Measurements from ENCODE around the gene BTBD9.

BTBD9 gene

DNA sequence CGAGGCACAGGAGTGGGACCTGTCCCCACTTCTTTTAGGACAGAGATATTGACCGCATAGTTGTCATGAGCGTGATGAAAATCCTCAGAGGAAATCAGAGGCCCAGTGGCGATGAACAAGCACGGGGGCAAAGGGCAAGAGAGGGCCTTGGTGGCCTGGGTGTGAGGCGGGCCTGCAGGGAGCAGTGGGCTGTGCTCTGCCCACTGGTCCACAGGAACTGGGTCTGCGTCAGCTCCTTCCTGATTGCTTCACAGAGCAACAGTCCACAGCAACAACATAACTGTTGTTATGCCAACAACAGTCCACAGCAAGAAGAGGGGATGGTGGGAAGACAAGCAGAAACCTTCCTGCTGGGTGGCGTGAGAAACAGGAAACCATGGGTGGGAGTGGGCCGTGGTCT lies 484.6 kb downstream of the BTBD9 start:
- no peak for DNase-seq

DNA sequence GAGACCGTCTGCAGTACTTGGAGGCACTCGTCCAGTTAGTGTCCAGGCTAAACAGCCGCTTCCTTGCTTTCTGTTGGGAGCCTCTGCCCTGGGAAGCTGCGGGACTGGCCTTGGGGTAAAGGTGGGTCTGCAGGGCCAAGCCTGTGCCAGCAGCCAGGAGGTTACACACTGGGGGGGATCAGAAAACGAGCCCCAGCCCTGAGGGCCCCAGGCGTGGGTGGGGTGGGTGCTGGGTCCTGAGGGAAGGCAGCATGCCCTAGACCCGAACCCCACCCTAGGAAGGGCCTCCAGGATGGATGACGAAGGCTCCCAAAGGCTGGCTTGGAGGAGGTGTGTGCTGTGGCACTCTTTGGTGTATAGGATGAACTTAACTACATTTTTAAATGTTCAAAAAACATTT lies 485.0 kb downstream of the BTBD9 start:
- DNase-seq: no peak

DNA sequence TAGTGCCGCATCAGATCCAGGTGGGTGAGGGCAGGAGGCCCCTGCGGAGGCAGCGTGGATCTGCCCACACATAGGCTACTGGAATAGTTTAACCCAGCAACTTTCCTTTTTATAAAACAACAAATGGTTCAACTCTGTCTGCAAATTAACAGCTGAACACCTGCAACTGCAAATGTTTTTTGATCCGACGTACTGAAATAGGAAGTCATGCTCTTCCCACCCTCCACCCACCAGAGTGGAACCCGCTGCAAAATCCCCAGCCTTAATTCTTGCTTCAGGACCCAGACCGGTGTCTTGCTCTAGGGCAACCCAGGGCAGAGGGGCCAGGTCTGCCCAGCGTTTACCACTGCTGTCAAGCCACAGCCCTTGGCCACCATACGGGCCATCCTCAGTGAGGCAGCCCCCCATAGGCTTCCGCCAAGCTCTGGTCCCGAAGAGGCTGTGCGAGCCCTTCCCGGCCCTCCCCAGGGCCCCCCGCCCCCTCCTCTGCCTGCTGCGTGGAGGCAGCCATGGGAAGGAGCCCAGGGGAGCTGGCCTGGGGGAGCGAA lies 485.9 kb downstream of the BTBD9 start:
- DNase-seq: no peak

DNA sequence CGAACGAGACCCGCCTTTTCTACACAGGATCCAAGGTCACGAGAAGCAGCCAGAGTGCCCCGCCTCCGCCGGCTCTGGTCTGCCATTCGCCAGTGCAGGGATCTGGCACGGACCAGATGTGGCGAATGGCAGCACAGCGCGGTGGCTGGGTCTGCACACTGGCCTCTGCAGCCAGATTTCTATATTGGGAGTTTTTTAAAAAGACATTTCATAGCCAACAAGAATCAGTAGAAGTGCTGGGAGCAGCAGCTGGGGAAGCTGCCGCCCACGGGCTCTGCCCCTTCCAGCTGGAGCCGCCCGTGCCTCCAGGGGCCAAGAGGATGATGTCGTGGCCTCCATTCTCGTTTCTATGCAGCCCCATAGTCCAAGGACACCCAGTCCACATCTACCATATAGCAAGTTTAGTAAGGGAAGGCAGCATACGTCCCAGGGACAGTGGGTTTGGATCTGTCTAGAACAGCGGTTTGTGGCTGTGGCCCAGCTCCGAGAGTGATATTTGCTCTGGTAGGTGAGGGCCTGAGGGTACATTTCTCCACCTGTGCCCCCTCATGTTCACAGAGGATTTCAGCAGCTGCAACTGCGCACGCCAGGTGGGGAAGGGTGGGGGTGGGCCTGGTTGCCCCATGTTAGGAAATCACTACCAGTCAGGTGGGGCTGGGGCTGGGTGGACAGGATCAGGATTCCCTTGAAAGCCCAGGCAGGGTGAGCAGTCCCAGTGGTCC lies 486.5 kb downstream of the BTBD9 start:
- DNase-seq: no peak

DNA sequence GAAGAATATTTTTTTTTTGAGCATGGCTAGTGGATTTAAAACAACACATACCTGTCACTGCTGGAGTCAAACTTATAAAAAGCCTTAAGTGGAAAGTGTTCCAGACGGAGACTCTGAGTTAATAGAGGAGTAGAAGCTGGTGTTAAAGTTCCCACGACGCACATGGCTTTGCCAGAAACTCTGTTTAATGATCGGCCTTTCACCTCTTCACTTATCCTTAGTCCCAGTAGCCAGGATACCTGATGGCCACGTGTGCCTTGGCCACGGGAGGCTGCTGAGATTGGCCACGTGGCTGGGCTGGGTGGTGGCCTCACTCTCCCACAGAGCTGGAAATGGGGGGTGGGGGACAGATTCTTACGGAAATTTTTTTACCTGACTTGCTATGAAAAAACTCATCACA lies 487.1 kb downstream of the BTBD9 start:
- DNase-seq: no peak

DNA sequence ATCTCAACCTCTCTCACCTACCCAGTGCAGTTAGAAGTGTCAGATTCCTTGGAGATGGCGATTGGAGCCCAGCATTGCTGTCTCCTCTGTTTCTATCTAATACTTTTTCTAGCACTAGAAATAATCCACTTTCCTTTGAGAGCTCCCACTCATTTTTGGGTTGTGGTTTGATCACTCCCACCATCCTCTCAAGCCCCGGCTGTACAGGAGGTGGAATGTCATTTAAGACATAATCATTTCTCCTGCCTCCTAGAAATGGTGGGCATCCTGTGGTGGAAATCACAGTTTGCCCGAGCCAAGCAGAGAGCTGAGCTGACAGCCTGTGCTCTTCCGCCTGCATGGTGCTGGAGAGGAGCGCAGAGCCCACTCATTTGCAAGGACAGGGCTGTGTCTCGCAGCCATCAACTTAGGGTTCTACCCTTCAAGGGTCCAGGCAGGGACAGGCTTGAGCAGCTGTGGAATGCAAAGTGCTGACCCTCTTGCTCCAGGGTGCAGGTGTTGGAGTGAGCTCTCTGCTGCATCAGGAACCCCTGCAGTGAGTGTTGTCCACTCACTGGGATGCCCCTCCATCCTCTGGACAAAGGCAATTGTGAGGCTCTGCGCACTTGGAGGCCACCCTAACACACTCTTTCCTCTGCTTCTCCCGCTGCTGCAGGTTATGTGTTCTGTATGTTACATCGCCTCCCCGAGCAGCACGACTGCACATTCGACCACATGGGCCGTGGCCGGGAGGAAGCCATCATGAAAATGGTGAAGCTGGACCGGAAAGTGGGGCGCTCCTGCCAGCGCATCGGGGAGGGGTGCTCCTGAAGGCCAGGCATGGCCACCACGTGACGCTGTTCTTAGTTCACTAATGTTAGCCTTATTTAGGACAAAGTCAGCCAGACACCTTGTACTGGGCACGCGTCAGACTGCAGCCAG lies 487.9 kb downstream of the BTBD9 start:
- no peak for DNase-seq

DNA sequence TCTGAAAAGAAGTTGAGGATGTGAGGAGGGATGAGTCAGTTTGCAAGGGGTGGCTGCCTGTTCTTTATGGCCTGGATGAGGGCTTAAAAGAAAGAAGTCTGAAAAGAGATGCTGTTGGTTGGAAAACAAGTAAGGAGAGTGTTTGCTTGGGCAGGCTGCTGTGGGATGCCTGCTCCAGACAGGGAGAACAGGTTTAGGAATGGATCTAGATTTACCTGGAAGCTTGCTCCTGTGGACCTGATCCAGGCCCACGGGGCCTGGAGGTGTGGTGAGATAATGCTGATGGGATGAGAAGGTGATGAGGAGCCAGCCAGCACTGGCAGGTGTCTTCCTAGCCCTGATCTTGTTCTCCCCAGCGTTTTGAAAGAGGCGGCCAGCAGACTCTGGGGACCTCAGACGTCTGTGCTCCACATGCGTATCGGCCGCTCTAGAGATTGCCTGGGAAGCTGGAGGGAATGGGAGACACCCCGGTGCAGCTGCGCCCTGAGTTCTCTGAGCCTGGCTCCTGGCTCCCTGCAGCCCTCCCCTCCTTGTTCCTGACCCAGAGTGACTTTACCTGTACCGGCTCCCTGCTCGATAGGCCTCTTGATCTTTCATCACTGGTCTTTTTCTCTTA lies 488.9 kb downstream of the BTBD9 start:
- DNase-seq: no peak

DNA sequence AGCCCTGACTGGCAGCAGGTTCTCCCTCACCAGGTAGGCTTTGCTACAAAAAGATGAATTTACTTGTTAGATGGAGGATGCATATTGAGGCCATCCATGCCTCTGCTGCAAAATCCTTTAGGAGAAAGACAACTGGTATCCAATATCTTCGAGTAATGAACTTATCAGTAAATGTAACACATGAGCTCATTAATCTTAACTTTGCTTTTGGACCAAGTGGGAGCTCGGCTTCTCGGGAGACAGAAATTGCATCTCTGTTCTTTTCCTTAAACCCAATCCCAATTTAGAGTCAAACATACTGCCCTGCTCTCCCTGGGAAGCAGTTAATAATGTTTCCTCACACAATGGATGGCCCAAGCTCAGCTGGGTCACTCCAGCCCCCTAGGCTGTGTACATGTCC lies 489.7 kb downstream of the BTBD9 start:
- DNase-seq: no peak

DNA sequence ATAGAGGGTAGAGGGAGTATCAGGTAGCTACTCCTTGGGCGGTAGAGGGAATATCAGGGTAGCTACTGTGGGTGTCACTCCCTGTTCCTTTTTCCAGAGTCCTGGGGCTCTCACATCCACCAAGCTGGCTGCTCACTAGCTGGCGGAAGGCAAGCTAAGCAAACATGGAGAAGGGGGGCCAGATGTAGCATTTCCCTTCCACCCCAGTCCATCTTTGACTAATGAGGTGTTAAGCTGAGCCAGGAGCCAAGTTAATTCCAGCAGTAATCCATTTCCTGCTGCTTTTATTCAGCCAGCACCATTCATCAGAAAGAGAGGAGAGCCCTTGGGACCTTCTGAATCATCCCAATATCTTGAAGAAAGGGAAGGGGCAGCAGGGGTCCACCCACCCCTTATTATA lies 490.2 kb downstream of the BTBD9 start:
- DNase-seq: no peak

DNA sequence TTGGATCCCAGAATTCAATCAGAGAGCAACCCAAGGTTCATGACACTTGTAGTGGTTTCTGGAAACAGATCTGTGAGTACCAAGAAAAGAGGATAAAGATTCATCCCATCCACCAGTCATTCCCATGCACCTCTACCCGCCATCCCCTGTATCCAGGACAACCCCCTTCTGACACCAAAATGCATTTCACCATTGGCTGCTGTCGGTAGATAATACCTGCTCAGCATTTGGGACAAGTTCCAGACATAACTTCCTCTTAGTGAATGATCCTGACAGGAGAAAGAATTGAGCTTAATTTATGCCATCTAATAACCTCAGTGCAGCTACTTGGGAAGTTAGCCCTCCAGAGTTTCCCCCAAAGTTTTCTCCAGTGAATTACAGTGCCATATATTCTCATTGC lies 491.1 kb downstream of the BTBD9 start:
- no peak for DNase-seq

DNA sequence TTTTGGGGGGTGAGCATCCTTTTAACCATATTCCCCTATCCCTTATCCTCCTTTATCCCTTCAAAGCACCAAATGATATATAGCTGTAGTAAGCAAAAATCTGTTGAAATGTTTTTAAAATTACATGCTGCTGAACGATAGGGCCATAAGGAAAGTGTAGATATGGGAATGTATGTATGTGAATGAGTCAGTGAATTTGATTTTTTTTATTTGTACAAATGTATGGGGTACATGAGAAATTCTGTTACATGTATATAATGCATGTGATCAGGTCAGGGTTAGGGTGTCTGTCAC lies 493.0 kb downstream of the BTBD9 start:
- DNase-seq: no peak

DNA sequence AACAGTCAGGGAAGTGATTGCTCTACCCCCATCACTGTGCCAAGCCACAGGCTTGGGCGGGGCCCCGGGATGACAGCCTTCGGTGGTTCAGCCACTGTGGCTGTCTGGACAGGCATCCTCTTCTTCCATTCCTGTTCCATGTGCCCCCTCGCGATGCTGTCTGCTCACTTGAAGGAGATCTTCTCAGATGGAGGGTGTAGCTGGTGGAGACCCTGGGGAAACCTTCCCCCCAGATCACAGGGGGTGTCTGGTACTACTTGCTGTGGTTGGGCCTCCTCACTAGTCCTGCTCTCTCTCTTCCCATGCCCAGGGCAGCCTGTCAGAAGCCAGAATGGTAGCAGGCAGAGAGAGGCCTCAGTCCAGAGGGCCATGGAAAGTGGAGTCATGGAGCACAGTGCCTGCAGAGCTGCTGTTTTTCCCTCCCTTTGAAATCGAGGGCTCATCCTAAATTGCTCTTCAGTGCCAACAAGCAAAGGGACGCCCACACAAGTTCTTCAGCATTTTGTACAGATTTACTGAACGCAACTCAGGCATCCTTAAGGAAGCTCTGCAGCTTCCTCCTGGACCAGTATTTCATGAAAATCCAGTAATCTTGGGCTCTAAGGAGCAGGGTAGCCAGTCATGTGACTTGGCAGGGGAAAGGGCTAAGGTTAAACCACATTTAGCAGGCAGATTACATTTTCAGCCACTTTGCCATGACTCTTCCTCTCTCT lies 493.6 kb downstream of the BTBD9 start:
- DNase-seq: no peak

DNA sequence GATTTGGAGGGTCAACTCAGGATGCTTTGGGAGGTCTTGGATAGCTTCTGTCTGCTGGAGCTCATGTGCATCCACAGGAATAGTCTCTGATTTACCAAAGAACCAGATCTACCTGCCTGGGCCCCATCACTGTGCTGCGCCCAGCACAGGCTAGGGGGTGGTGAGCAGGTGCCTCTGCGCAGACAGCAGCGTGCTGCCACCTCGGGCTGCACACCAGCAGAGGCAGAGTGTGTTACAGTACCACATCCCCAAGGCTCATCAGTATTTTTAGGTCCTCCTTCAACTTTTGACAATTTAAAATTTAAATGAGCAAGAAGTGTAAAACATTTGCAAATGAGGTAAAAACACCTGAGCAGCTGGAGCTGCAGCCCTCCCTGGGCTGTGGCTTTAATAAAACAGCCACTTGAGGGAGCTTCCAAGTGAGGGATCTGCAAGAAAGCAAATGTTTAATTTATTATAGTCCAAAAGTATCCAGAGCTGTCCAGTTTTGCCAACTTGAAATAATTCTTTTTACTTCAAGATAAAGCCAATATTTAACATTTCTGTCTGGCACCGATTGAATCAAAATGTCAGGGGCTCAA lies 495.3 kb downstream of the BTBD9 start:
- no peak for DNase-seq

DNA sequence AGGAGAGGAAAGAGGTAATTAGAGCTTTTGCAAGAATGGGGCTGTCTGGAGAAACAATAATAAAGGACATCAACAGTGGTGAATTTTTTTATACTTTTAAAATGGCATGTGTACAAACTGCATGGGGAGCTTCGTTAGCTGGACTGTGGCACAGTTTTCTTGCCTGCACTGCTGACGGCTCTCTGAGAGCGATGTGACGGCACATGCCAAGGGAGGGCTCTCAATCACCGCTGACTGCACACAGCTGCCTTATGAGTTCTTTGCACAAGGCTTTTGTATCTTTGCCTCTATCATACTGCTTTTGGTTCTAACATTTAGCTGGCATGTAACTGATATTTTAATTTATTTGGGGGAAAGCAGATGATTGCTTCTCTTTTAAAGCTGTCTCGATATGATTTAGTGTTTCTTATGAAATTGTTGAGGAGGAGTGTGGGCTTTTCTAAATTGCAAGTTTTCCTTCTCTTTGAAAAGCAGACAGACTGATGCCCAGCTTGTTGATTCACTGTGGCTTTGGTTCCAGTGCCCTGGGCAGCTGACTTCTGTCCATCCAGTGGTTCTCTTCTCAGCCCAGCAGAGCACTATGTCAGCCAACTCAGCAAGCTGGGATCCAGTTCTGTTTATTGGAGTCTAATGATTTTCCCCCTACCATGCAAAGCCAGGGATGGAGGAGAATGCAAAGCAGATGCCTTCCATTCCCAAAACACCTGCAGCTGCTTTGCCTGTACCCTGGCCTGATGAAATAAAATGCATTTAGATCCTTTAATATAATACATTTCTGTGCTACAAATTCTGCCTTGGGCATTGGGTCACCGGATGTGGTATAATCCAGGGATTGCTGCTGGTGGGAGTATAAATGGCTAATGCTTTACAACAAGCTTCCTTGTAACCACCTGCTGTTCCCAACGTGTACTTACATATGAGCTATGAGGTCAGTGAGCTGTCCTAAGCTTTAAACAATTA lies 496.3 kb downstream of the BTBD9 start:
- no peak for DNase-seq

DNA sequence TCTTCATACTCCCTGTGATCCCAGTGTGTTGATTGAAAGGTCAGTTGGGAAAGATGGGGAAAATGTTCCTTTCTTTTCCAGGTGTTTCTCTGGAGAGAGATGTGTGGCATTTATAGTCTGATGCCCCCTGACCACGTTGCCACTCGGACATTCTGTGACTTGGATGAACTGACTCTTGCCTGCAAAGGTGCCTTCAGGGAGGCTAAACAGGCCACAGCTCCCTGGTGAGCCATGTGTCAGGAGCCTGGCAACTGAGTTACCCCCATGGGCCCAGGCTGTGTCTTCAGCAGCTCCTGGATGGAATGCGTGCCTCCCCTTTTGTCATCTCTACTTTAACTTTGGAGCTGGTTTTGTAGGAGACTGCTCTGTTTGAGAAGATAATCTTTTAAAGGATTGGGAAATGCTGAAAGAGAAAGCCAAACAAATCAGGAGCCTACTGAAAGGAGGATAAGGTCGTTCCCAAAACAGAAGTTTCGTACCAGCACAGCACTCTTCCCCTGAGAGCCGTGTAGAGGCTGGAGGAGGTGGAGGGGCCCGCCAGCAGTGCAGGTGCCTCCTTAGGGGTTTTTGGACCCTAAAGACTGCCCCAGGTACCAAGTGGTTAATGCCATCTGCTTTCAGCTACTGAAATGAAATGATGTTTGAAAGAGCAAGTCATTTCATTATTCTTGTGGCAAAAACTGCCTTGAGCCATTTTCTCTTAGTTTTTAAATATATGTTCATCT lies 497.4 kb downstream of the BTBD9 start:
- no peak for DNase-seq

DNA sequence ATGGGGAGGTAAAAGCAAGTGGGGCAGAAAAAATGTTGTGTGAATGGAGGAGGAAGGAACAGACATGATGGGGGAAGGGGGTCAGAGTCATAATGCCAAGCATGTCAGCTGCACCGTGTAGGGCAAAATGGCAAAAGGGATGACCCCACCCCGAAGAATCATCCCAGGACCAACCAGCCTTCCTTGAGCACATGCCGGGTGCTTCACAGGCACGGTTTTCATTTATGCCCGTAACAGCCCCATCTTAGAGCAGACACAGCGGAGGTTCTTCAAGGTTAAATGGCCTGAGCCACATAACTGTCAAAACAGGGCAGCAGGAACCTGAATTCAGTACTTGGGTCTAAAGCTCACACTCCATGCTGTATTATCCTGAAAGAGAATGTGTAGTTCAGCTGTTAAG lies 498.0 kb downstream of the BTBD9 start:
- no peak for DNase-seq

DNA sequence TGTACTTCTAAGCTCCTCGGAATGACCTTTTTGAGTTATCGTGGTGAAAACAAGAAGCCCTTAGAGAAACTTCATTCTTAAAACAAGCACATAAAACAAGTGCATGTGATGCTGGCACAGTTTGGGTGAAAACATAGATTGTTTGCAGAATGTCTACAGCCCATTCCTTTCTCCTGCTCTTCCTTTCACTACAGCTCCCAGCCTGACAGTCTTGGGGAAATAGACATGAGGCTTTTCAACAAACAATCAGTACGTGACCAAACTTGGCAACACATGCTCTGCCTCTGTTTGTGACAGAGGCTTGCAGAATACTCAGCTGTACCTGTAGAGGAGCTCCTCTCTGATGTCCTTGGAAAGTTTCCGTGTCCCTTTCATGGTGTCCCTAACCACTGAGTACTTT lies 498.6 kb downstream of the BTBD9 start:
- DNase-seq: no peak

DNA sequence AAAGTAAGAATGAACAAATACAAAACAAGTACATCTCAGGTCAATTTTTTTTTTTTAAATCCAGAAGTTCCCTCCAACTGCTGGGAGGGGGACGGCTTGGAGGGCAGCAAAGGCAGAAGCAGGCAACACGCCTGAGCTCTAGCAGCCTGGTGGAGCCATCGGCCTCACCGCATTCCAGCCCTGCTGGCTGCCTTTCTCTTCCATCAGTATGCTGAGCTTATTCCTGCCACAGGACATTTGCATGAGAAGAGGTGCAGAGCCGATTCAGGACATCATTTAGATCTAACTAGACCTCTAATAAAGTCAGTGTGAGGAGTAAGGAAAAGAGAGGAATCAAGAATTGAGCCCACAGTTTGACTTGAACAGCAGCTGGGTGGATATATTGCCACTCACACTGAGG lies 501.4 kb downstream of the BTBD9 start:
- no peak for DNase-seq

DNA sequence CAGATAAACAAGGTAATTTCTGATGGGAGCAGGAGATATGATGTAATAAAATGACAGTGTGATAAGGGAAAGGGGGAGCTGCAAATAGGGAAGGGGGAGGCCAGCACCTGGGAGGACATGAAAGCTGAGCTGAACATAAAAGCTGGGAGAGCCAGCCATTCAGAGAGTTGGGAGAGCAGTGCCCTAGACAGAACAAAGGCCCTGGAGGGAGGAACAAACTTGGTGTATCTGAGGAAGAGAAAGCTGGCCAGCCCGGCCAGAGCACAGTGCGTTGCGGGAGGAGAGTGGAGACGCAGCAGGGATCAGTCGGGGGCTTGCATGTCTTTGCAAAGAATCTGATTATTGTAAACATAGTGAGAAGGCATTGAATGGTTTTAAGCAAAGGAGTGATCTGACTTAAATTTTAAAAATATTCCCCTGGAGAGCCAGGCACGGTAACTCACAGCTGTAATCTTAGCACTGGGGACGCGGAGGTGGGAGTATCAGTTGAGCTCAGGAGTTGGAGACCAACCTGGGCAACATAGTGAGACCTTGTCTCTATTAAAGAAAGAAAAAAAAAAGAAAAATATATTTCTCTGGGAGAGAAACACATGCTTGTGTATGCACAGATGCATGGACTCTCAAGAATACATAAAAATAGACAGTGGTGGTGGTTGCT lies 502.0 kb downstream of the BTBD9 start:
- no peak for DNase-seq

DNA sequence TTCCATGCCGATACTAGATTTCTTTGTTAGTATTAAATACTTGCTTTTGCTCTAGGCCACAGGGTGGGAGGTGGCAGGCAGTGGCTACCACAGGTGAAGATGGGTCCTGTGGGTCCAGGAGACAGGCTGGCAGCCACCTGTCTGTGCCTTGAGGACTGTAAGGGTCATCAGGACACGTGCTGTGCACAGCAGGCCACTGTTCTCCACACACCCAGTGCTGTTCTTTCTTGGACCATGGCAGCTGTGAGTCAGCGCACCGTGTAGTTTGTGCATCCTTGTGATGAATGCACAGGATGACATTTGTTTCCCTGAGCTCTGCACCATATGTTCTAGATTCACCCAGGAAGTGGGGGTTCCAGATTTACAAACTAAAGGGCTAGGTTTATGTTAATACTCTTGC lies 503.2 kb downstream of the BTBD9 start:
- no peak for DNase-seq
